ENCODE measurements around the gene PGS1.

Gene PGS1

GRCh38 chr17:78399028-78399692, 20.7 kb downstream of the PGS1 start:
- no peak for DNase-seq (ENCODE audit: low read depth in 2 of 2)
- no peak for TF ChIP-seq CTCF (IDR thresholded peaks at IDR 0.05; ENCODE audit: low read depth, low read length)
- H3K4me3 ChIP-seq (replicated peaks in 1 of 2; ENCODE audit: low read depth in 2 of 2, low read length in 2 of 2), result no peak overlapping the region

- TF ChIP-seq CTCF (IDR thresholded peaks at IDR 0.05; ENCODE audit: low read depth, low read length), result no peak
- H3K4me3 ChIP-seq (replicated peaks in 1 of 2; ENCODE audit: low read depth in 2 of 2, low read length in 2 of 2), result no peak overlapping the region
- DNase-seq (ENCODE audit: low read depth in 2 of 2), result no peak
These were observed 21.3 kb downstream of the PGS1 start for GRCh38 chr17:78399693-78400144.

GRCh38 chr17:78400581-78401240, 22.3 kb downstream of the PGS1 start:
- H3K4me3 ChIP-seq (replicated peaks in 1 of 2; ENCODE audit: low read depth in 2 of 2, low read length in 2 of 2), result no peak overlapping the region
- no peak for TF ChIP-seq CTCF (IDR thresholded peaks at IDR 0.05; ENCODE audit: low read depth, low read length)
- no peak for DNase-seq (ENCODE audit: low read depth in 2 of 2)

GRCh38 chr17:78401246-78401645, 22.8 kb downstream of the PGS1 start:
- no peak overlapping the region for H3K4me3 ChIP-seq (replicated peaks in 1 of 2; ENCODE audit: low read depth in 2 of 2, low read length in 2 of 2)
- no peak for TF ChIP-seq CTCF (IDR thresholded peaks at IDR 0.05; ENCODE audit: low read depth, low read length)
- peak in 1 of 2 donors; percentile 44 for DNase-seq (ENCODE audit: low read depth in 2 of 2)

GRCh38 chr17:78401891-78402290, 23.4 kb downstream of the PGS1 start:
- TF ChIP-seq CTCF (IDR thresholded peaks at IDR 0.05; ENCODE audit: low read depth, low read length), result no peak
- no peak overlapping the region for H3K4me3 ChIP-seq (replicated peaks in 1 of 2; ENCODE audit: low read depth in 2 of 2, low read length in 2 of 2)
- no peak for DNase-seq (ENCODE audit: low read depth in 2 of 2)

GRCh38 chr17:78403822-78404221, 25.4 kb downstream of the PGS1 start:
- no peak for TF ChIP-seq CTCF (IDR thresholded peaks at IDR 0.05; ENCODE audit: low read depth, low read length)
- H3K4me3 ChIP-seq (replicated peaks in 1 of 2; ENCODE audit: low read depth in 2 of 2, low read length in 2 of 2), result no peak overlapping the region
- DNase-seq (ENCODE audit: low read depth in 2 of 2), result no peak
